ENCODE measurements around the gene SDR42E2. TPM values are rescaled to one million over a fixed set of nuclear protein-coding genes. Genes with fewer than 3 reads are reported as not detected.

The SDR42E2 gene
- total RNA-seq, 1 experiment from 2014 or later = not detected

DNA sequence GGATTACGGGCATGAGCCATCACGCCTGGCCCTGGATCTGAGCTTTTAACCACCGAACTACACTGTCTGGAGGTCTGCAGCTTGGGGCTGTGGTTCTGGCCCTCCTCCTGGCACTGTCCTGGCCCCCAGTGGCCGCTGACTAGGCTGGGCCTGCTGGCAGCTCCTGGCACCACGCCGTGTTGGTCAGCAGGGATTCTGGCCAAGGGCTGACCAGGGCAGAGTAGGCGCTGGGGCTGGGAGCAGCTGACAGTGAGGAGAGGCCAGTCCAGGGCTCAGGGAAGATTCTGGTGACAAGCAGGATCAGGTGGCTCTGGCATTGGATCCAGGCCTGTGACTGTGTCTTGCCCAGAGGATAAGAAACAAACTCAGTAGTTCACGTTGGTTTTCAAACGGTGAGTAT, 58.4 kb downstream of the SDR42E2 start:
- BruUV-seq (replicated peaks) = no TSS peak
- no peak overlapping the region for H3K27ac ChIP-seq (ENCODE audit: low read depth, low read length, poor library complexity, severe bottlenecking)
- POLR2A ChIA-PET (ENCODE audit: low non-redundant PET) = no interaction called here
- no peaks in the 10 kb centered on the region for H3K36me3 ChIP-seq (ENCODE audit: insufficient read depth, low read length, poor library complexity, severe bottlenecking)
- intact Hi-C loops (cut with micrococcal nuclease; ENCODE audit: unreplicated experiment) = no loop called here
- DNase-seq (ENCODE audit: low spot score) = no peak
- H3K9me3 ChIP-seq (ENCODE audit: low read depth, low read length, poor library complexity, severe bottlenecking) = peaks cover 4% of the 10 kb centered on the region
- peaks cover 6% of the 10 kb centered on the region for H3K4me1 ChIP-seq (ENCODE audit: insufficient read depth, low read length, poor library complexity, severe bottlenecking)
- TF ChIP-seq, protein P1, sequence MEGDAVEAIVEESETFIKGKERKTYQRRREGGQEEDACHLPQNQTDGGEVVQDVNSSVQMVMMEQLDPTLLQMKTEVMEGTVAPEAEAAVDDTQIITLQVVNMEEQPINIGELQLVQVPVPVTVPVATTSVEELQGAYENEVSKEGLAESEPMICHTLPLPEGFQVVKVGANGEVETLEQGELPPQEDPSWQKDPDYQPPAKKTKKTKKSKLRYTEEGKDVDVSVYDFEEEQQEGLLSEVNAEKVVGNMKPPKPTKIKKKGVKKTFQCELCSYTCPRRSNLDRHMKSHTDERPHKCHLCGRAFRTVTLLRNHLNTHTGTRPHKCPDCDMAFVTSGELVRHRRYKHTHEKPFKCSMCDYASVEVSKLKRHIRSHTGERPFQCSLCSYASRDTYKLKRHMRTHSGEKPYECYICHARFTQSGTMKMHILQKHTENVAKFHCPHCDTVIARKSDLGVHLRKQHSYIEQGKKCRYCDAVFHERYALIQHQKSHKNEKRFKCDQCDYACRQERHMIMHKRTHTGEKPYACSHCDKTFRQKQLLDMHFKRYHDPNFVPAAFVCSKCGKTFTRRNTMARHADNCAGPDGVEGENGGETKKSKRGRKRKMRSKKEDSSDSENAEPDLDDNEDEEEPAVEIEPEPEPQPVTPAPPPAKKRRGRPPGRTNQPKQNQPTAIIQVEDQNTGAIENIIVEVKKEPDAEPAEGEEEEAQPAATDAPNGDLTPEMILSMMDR (conservative IDR thresholded peaks at IDR 0.05; ENCODE audit: low read depth, low read length) = no peak
- no peak for TF ChIP-seq EZH2 (IDR thresholded peaks at IDR 0.05; ENCODE audit: borderline replicate concordance, low read depth, low read length, poor library complexity, severe bottlenecking)
- CTCF ChIA-PET = no interaction called here
- H3K27me3 ChIP-seq (replicated peaks; ENCODE audit: insufficient read depth, low read depth, low read length, poor library complexity) = no peaks in the 10 kb centered on the region
- no peak overlapping the region for H3K4me3 ChIP-seq (ENCODE audit: low read depth, low read length, poor library complexity, severe bottlenecking)

DNA sequence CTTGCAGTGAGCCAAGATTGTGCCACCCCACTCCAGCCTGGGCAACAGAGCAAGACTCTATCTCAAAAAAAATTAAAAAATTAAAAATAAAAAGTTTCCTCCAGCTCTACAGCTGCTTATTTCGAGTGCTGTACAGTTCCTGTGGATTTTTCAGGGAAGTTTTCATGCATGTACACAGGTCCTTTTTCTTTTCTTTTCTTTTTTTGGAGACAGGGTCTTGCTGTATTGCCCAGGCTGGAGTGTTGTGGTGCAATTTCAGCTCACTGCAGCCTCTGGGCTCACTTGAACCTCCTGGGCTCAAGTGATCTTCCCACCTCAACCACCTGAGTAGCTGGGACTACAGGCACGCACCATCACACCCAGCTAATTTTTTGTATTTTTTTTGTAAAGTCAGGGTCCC, 59.7 kb downstream of the SDR42E2 start:
- Histone ChIP-seq H3K27ac (ENCODE audit: low read depth, low read length, poor library complexity, severe bottlenecking) (no peak overlapping the region), H3K9me3 (ENCODE audit: low read depth, low read length, poor library complexity, severe bottlenecking) (peaks cover 4% of the 10 kb centered on the region), H3K36me3 (ENCODE audit: insufficient read depth, low read length, poor library complexity, severe bottlenecking) (no peaks in the 10 kb centered on the region), H3K4me3 (ENCODE audit: low read depth, low read length, poor library complexity, severe bottlenecking) (no peak overlapping the region), H3K27me3 (replicated peaks; ENCODE audit: insufficient read depth, low read depth, low read length, poor library complexity) (no peaks in the 10 kb centered on the region), H3K4me1 (ENCODE audit: insufficient read depth, low read length, poor library complexity, severe bottlenecking) (peaks cover 6% of the 10 kb centered on the region)
- ChIA-PET CTCF (no interaction called here), POLR2A (ENCODE audit: low non-redundant PET) (no interaction called here)
- no peak for TF ChIP-seq EZH2 (IDR thresholded peaks at IDR 0.05; ENCODE audit: borderline replicate concordance, low read depth, low read length, poor library complexity, severe bottlenecking)
- TF ChIP-seq, protein P1 (conservative IDR thresholded peaks at IDR 0.05; ENCODE audit: low read depth, low read length) = no peak
- BruUV-seq (replicated peaks) = no TSS peak
- intact Hi-C loops (cut with micrococcal nuclease; ENCODE audit: unreplicated experiment) = no loop called here
- DNase-seq (ENCODE audit: low spot score) = no peak

DNA sequence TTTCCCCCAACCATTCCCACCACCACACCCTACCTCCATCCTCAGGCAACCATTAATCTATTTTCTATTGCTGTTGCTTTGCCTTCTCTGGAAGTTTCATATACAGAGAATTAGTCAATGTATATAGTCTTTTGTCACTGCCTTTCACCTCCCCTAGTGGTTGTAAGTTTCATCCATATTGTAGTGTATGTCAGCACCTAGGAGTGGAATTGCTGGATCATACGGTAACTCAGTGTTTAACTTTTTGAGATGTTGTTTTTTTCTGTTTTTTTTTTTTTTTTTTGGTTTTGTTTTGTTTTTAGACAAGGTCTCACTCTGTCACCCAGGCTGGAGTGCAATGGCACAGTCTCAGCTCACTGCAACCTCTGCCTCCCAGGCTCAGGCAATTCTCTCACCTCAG, 60.7 kb downstream of the SDR42E2 start:
- H3K27ac ChIP-seq (ENCODE audit: low read depth, low read length, poor library complexity, severe bottlenecking) = no peak overlapping the region
- no TSS peak for BruUV-seq (replicated peaks)
- H3K4me1 ChIP-seq (ENCODE audit: insufficient read depth, low read length, poor library complexity, severe bottlenecking) = peaks cover 6% of the 10 kb centered on the region
- TF ChIP-seq, protein P1 (conservative IDR thresholded peaks at IDR 0.05; ENCODE audit: low read depth, low read length) = no peak
- no peak for TF ChIP-seq EZH2 (IDR thresholded peaks at IDR 0.05; ENCODE audit: borderline replicate concordance, low read depth, low read length, poor library complexity, severe bottlenecking)
- H3K27me3 ChIP-seq (replicated peaks; ENCODE audit: insufficient read depth, low read depth, low read length, poor library complexity) = no peaks in the 10 kb centered on the region
- intact Hi-C loops (cut with micrococcal nuclease; ENCODE audit: unreplicated experiment) = no loop called here
- no peak overlapping the region for H3K4me3 ChIP-seq (ENCODE audit: low read depth, low read length, poor library complexity, severe bottlenecking)
- DNase-seq (ENCODE audit: low spot score) = no peak
- peaks cover 4% of the 10 kb centered on the region for H3K9me3 ChIP-seq (ENCODE audit: low read depth, low read length, poor library complexity, severe bottlenecking)
- POLR2A ChIA-PET (ENCODE audit: low non-redundant PET) = no interaction called here
- H3K36me3 ChIP-seq (ENCODE audit: insufficient read depth, low read length, poor library complexity, severe bottlenecking) = no peaks in the 10 kb centered on the region
- CTCF ChIA-PET = no interaction called here
